Mesendoderm (in vitro differentiated cells): ENCODE results near the gene SYNE2.
A peak's percentile ranks its signal among the peaks of the same experiment; 100 is the strongest.

Experiments
- DNase-seq: peaks from one replicate; pipeline ENCODE4 v3.0.0; 2013
- H2AK5ac ChIP-seq: 2 replicates; pipeline ENCODE4 v1.6.1; 2013; ENCODE audit warnings: low read length, inconsistent platforms
- H2BK120ac ChIP-seq: 2 replicates; pipeline ENCODE4 v1.6.1; 2013; ENCODE audit warnings: low read depth, mild to moderate bottlenecking, low read length, moderate library complexity, mixed read lengths
- H2BK15ac ChIP-seq: replicated peaks from 2 replicates; pipeline ENCODE4 v1.6.1; 2013; ENCODE audit warnings: low read depth, mild to moderate bottlenecking, moderate library complexity
- H2BK5ac ChIP-seq: 2 replicates; pipeline ENCODE4 v1.6.1; 2013; ENCODE audit warnings: low read length, inconsistent platforms
- H3K18ac ChIP-seq: 2 replicates; pipeline ENCODE4 v1.6.1; 2013; ENCODE audit warnings: mild to moderate bottlenecking, low read length, mixed read lengths
- H3K23ac ChIP-seq: one replicate; pipeline ENCODE4 v1.6.1; 2013; ENCODE audit warnings: low read length
- H3K27ac ChIP-seq: 2 replicates; pipeline ENCODE4 v1.5.1; 2013; ENCODE audit warnings: low read depth, mild to moderate bottlenecking, inconsistent platforms, low read length, moderate library complexity
- H3K27me3 ChIP-seq: 2 replicates; pipeline ENCODE4 v1.6.1; 2013; ENCODE audit warnings: low read length, control low read depth, mild to moderate bottlenecking, inconsistent platforms; ENCODE audit not compliant: insufficient read depth, poor library complexity
- H3K36me3 ChIP-seq: 2 replicates; pipeline ENCODE4 v1.6.1; 2013; ENCODE audit warnings: low read length, inconsistent platforms; ENCODE audit not compliant: control insufficient read depth, insufficient read depth
- H3K4ac ChIP-seq: one replicate; pipeline ENCODE4 v1.6.1; 2013; ENCODE audit warnings: low read depth, mild to moderate bottlenecking, low read length, moderate library complexity
- H3K4me1 ChIP-seq: 2 replicates; pipeline ENCODE4 v1.6.1; 2013; ENCODE audit warnings: low read depth, low read length, inconsistent platforms; ENCODE audit not compliant: control insufficient read depth
- H3K4me2 ChIP-seq: 2 replicates; pipeline ENCODE4 v1.6.1; 2013; ENCODE audit warnings: low read length
- H3K4me3 ChIP-seq: 2 replicates; pipeline ENCODE4 v1.5.1; 2013; ENCODE audit warnings: mild to moderate bottlenecking, low read length
- H3K56ac ChIP-seq: one replicate; pipeline ENCODE4 v1.6.1; 2013; ENCODE audit warnings: low read length
- H3K79me1 ChIP-seq: 2 replicates; pipeline ENCODE4 v1.6.1; 2013; ENCODE audit warnings: low read length, inconsistent platforms
- H3K79me2 ChIP-seq: 2 replicates; pipeline ENCODE4 v1.6.1; 2013; ENCODE audit warnings: mild to moderate bottlenecking, low read length; ENCODE audit not compliant: control insufficient read depth, insufficient read depth
- H3K9ac ChIP-seq: 2 replicates; pipeline ENCODE4 v1.6.1; 2013; ENCODE audit warnings: low read length, inconsistent platforms
- H4K5ac ChIP-seq: one replicate; pipeline ENCODE4 v1.6.1; 2013; ENCODE audit warnings: low read length
- H4K8ac ChIP-seq: one replicate; pipeline ENCODE4 v1.6.1; 2013; ENCODE audit warnings: low read depth, mild to moderate bottlenecking, control low read depth, low read length, moderate library complexity
- WGBS: extraction: QIAGEN DNeasy Blood & Tissue Kit; methylation state at CpG from one replicate; pipeline ENCODE4 v1.1.7; 2013; ENCODE audit warnings: low lambda C conversion rate, missing lambda C conversion rate; ENCODE audit not compliant: insufficient coverage; ENCODE audit errors: extremely low coverage; 5-methylcytosine and 5-hydroxymethylcytosine counted together

SYNE2 gene

DNA sequence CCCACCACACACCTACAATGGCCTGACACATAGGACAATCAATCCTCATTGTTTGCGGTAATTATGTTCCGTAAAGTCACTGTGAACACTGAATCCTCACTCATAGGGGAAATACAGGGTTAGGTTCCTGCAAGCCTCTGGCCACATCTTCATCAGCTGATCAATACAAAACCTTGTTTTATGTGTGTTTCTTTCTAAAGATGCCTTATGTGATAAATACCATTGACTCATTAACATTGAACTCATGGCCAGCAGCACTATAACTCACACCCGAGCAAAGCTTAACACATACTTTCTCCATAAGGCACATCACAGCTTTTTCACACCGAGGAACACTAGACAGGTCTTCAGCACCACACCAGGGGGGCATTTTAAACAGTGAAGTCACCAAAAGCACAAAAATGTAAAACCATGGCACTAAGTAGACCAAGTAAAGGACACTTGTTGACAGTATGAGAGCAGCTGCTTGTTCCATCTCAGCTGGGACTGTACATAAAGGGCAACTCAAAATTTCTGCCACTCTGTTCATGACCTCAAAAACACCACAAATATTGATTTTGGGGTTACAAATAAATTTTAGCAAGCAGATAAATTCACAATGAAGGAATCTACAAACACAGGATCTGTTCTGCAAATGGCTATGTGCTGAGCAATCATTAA, 380.9 kb downstream of the SYNE2 start:
- H3K4ac ChIP-seq = no peak overlapping the region

DNA sequence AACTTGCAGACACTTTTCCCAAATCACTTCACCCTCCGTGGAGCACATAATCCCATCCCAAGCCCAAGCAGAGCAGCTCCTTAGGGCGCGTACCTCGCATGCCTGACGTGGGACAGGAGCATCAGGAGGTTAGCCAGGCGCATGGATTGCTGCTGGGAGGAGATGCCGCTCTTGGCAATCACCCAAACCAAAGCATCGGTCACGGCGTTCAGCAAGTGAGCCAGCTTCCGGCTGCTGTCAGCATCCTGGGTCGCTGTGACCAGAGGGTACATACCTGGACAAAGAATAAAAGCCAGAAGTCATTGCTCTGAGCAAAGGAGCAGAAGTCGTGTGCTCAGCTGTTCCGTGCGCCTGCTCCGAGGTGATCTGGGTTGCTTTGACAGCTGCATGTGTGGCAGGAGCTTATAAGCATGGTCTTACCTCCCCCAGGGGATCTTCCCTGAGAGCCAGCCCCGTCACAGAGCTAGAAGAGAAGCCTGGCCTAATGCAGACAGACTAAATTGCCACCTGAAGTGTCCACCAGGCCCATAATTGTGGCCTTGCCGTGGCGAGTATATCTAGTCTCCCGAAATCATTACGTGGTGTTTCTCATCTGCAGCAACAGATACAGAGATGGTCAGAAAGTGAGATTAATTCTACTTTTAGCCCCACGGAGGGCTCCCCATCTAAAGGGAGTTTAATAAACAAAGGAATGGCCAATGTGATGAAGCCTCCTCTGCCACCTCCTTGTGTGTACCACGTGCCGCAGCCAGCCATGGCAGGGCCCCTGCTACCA, 382.3 kb downstream of the SYNE2 start:
- no peak overlapping the region for H3K4me2 ChIP-seq
- no CpG with 5 or more reads among the region's 24 CpGs for WGBS
- no peaks in the 10 kb centered on the region for H3K27me3 ChIP-seq
- no peak overlapping the region for H4K8ac ChIP-seq
- no peak overlapping the region for H3K18ac ChIP-seq
- no peaks in the 10 kb centered on the region for H3K36me3 ChIP-seq
- no peak overlapping the region for H3K23ac ChIP-seq
- no peak overlapping the region for H4K5ac ChIP-seq
- H3K4me1 ChIP-seq = no peaks in the 10 kb centered on the region
- H3K9ac ChIP-seq = no peak overlapping the region
- H2BK120ac ChIP-seq = no peak overlapping the region
- DNase-seq = no peak
- no peak overlapping the region for H3K27ac ChIP-seq
- no peak overlapping the region for H2BK5ac ChIP-seq
- H3K79me1 ChIP-seq = no peaks in the 10 kb centered on the region
- H3K79me2 ChIP-seq = no peaks in the 10 kb centered on the region
- H2BK15ac ChIP-seq = no peak overlapping the region
- no peak overlapping the region for H3K56ac ChIP-seq
- H3K4ac ChIP-seq = no peak overlapping the region
- no peak overlapping the region for H3K4me3 ChIP-seq
- H2AK5ac ChIP-seq = no peak overlapping the region

More for the DNA sequence above, 380.9 kb downstream of the SYNE2 start:
- no peaks in the 10 kb centered on the region for H3K36me3 ChIP-seq
- no peaks in the 10 kb centered on the region for H3K27me3 ChIP-seq
- H2AK5ac ChIP-seq = no peak overlapping the region
- H2BK15ac ChIP-seq = no peak overlapping the region
- no peaks in the 10 kb centered on the region for H3K79me2 ChIP-seq
- no peak overlapping the region for H2BK5ac ChIP-seq
- no peaks in the 10 kb centered on the region for H3K79me1 ChIP-seq
- no peak overlapping the region for H4K8ac ChIP-seq
- no peak overlapping the region for H3K56ac ChIP-seq
- no peak overlapping the region for H3K23ac ChIP-seq
- no peak overlapping the region for H2BK120ac ChIP-seq
- no peak overlapping the region for H3K4me2 ChIP-seq
- H3K4me1 ChIP-seq = no peaks in the 10 kb centered on the region
- H3K27ac ChIP-seq = no peak overlapping the region
- H4K5ac ChIP-seq = no peak overlapping the region
- no peak for DNase-seq
- no peak overlapping the region for H3K9ac ChIP-seq
- no peak overlapping the region for H3K18ac ChIP-seq
- no CpG with 5 or more reads among the region's 4 CpGs for WGBS
- no peak overlapping the region for H3K4me3 ChIP-seq

- Histone ChIP-seq H3K9ac (no peak overlapping the region), H3K36me3 (no peaks in the 10 kb centered on the region), H2BK5ac (no peak overlapping the region), H4K8ac (no peak overlapping the region), H3K56ac (no peak overlapping the region), H3K4ac (no peak overlapping the region), H2BK120ac (no peak overlapping the region), H3K4me2 (no peak overlapping the region), H3K18ac (no peak overlapping the region), H3K79me1 (no peaks in the 10 kb centered on the region), H2AK5ac (no peak overlapping the region), H3K23ac (no peak overlapping the region), H3K27me3 (no peaks in the 10 kb centered on the region), H3K27ac (no peak overlapping the region), H2BK15ac (no peak overlapping the region), H4K5ac (no peak overlapping the region), H3K79me2 (no peaks in the 10 kb centered on the region), H3K4me1 (no peaks in the 10 kb centered on the region), H3K4me3 (no peak overlapping the region)
- WGBS = no CpG with 5 or more reads among the region's 13 CpGs
- DNase-seq = no peak
Measured at GRCh38 chr14:64235652-64236640, 383.1 kb downstream of the SYNE2 start.

GRCh38 chr14:64238049-64238448, 385.2 kb downstream of the SYNE2 start:
- H2BK120ac ChIP-seq = no peak overlapping the region
- DNase-seq = peak; percentile 23
- H4K5ac ChIP-seq = no peak overlapping the region
- no peak overlapping the region for H3K9ac ChIP-seq
- no peak overlapping the region for H2AK5ac ChIP-seq
- no peak overlapping the region for H4K8ac ChIP-seq
- no peak overlapping the region for H3K27ac ChIP-seq
- H3K56ac ChIP-seq = no peak overlapping the region
- H3K18ac ChIP-seq = no peak overlapping the region
- H3K27me3 ChIP-seq = no peaks in the 10 kb centered on the region
- no peak overlapping the region for H3K4ac ChIP-seq
- no peaks in the 10 kb centered on the region for H3K36me3 ChIP-seq
- no peak overlapping the region for H3K23ac ChIP-seq
- H3K79me2 ChIP-seq = no peaks in the 10 kb centered on the region
- no peak overlapping the region for H2BK5ac ChIP-seq
- WGBS = no CpG with 5 or more reads among the region's 6 CpGs
- H3K4me2 ChIP-seq = no peak overlapping the region
- no peaks in the 10 kb centered on the region for H3K4me1 ChIP-seq
- H3K4me3 ChIP-seq = no peak overlapping the region
- H2BK15ac ChIP-seq = no peak overlapping the region
- no peaks in the 10 kb centered on the region for H3K79me1 ChIP-seq

DNA sequence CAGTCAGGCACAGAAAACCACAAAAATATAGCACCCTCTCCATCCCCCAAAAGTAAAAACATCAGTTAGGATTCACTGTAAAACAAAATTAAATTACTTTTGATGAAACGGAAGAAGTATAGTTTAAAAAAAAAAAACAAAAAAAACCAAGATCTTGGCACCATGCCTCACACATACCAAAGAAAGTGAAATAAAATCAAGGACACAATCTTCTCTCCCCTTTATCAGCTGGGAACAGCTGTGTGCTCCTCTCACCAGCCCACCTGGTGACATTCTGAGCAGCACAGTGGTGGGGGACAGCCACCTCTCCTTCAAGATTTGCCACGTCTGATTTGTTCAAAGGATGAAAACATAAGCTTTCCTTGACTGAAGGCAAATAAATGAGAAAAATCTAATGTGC, 385.8 kb downstream of the SYNE2 start:
- Histone ChIP-seq H3K79me1 (no peaks in the 10 kb centered on the region), H3K4ac (no peak overlapping the region), H2BK120ac (no peak overlapping the region), H3K36me3 (no peaks in the 10 kb centered on the region), H3K27ac (no peak overlapping the region), H4K5ac (no peak overlapping the region), H2AK5ac (no peak overlapping the region), H3K9ac (no peak overlapping the region), H3K4me3 (no peak overlapping the region), H4K8ac (no peak overlapping the region), H3K79me2 (no peaks in the 10 kb centered on the region), H3K18ac (no peak overlapping the region), H3K27me3 (no peaks in the 10 kb centered on the region), H3K4me2 (no peak overlapping the region), H2BK15ac (no peak overlapping the region), H2BK5ac (no peak overlapping the region), H3K23ac (no peak overlapping the region), H3K4me1 (no peaks in the 10 kb centered on the region), H3K56ac (no peak overlapping the region)
- DNase-seq = no peak
- WGBS = no CpG with 5 or more reads among the region's 2 CpGs
